Stimulated activated naive CD8-positive, alpha-beta T cell treated with anti-CD3 and anti-CD28 coated beads, Interleukin-15, Interleukin-2, amounts not matched to agents 100 U/mL and 50 U/mL, for 24 hours (primary cell): ENCODE results near the gene GRM5.
"Not testable (repeated sequence)": the region's sequence is repeated elsewhere in the genome, so short reads cannot be mapped to it uniquely, and the experiment has no call there.

Experiments used
- ATAC-seq: fragments of 150-1000 bp; cut with Tn5 transposase; one replicate; pipeline ENCODE4 v1.10.0; 2021
- DNase-seq: peaks from one replicate; pipeline ENCODE4 v3.0.0; 2021

The GRM5 gene

GRCh38 chr11:89065651-89066201 lies at the start of gene GRM5:
TSS of gene GRM5 (minus strand) at chr11:89065982. CDS start at chr11:89047872, 18,110 bp downstream.
- ATAC-seq, DNase-seq: not testable (repeated sequence)

DNA sequence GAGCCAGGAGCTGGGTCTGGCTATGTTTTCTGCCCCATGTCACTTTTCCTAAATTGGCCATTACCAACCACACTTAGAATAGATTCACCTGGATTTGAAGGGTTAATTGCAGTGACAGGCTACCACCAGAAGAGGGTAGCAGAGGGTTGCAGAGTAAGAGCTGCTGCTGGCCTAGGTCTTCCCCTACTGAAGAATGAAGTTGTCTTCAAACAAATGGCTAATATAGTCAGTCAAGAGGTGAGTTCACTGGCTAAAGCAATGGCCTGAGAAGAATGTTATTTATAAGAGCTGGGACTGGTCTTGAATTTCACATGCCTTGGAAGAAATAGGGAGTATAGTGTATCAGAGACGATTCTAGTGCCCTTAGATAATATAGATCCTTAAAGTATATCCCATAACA lies 32.2 kb upstream of the GRM5 start:
- not testable (repeated sequence) for DNase-seq, ATAC-seq

DNA sequence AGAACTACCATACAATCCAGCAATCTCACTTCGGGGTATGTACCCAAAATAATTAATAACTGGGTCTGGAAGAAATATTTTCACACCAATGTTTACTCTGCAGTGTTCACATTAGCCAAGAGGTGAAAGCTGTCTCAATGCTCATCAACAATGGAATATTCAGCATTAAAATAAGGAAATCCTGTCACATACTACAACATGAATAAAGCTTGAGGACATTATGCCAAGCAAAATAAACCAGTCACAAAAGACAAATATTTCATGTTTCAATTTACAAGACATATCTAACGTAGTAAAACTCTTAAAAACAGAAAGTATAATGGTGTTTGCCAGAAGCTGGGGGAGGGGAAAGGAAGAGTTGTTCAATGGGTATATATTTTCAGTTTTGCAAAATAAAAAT lies 28.0 kb upstream of the GRM5 start:
- ATAC-seq, DNase-seq: not testable (repeated sequence)

DNA sequence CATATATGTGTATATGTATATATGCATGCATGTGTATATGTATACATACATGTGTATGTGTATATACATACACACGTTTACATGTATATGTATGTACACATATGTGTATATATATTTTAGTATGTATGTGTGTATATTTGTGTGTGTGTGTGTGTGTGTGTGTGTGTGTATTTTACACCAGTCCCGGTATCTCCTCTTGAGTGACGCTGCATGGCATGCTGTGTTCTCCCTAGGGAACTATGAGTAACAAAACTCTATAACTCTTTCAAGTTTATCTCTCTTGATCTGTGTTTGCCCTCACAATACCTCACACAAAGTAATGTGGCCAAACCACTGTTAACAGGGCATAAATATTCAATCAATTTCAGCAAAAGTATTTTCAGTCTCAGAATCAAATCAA lies 19.2 kb upstream of the GRM5 start:
- not testable (repeated sequence) for ATAC-seq, DNase-seq

DNA sequence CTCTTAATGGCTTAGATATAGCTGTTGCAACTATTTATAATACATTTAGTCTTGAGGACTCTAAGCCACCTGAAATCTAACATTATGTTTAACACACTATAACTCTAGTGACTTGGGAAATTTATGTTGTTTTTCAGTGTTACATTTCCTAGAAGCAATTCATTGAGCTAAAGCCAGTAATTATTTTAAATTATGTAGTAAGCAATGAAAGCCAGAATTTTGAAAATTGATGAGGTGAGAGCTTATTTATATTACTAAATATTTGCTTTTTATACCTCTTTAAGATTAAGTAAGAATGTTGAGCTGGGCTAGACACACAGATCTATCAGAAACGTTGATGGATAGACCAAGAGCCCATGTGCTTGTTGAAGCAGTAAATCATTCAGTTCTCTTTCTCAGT lies 5.1 kb upstream of the GRM5 start:
- not testable (repeated sequence) for ATAC-seq, DNase-seq

DNA sequence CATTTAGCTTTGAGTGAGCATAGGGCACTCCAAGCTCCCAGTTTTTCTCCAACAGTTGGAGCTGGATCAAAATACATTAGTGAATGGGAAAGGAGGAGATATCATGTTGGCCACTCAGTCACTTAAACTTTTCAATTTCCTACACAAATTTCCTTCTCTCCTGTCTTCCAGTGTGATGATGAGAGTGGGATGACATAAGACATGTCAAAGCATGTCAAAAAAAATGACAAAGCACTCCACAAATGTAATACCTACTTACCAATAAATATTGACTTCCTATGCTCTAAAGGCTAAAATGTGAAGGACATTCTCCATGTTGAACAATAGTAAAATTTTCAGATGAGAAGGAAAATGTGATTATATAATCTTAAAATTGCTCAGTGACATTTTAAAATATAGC lies 1.5 kb upstream of the GRM5 start:
- ATAC-seq = no peak

DNA sequence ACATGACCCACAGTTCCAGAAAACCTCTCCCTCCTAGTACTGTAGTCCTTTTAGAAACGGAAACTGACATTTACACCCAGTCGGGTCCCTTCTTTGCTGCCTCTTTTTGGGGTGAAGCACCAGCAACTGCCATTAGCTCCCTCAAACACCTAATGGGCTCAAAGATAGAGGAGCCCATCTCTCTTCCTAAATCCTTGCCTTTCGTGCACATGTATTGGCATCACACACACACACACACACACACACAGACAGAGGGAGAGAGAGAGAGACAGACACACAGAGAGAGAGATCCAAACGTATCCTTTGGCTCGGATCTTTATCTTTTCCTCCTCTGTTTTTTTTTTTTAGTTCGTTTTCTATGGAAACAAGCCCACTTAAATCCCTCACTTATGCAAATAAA lies 716 bp downstream of the GRM5 start:
- no peak for ATAC-seq
- DNase-seq = no peak

More for the DNA sequence above, 1.5 kb upstream of the GRM5 start:
- no peak for DNase-seq

- not testable (repeated sequence) for DNase-seq, ATAC-seq
These were observed 2.3 kb downstream of the GRM5 start for GRCh38 chr11:89063481-89063951.

DNA sequence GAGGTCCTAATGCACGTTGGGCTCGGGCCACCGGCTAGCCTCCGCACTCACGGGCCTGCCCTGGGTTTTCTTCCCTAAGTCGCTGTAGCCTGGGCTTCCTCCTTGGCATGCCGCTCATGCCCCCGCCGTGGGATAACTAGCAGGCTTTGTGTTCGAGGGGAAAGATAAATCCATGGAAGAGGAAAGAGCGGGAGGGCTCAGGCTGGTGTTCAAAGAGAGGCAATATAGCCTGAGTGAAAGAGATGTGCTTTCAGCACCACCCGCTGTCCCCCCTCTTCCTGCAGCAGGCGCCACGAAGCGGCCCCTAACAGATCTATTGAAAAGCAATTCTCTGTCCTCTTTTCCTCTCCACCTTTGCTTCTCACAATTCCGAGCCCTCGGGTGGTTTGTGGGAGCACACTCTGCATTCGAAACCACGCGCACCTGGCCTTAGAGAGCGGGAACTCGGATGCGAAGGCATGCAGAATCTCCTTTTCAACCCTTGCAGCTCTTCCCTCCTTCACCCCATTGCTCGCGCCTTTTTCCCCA lies 2.9 kb downstream of the GRM5 start:
- DNase-seq = not testable (repeated sequence)
- ATAC-seq = peak; percentile 32

DNA sequence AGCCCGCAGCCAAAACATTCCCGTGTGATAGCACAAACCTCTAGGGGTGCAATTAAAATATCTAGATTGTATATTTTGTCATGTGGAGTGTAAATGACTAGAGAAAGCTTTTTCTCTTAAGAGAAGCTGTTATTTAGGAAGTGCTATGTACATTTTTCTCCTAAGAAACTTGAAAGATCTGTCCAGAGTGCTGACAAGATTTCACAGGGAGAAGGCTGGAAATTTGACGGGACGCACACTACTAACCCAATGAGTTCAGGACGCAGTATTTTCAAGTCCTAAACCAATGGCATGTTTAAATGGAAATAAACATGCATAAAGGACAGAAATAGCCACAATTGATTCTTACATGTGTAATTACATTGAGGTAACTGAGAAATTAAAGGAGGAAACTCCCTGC lies 3.9 kb downstream of the GRM5 start:
- not testable (repeated sequence) for DNase-seq, ATAC-seq

GRCh38 chr11:89057406-89057805 lies 8.4 kb downstream of the GRM5 start:
- ATAC-seq = not testable (repeated sequence)

DNA sequence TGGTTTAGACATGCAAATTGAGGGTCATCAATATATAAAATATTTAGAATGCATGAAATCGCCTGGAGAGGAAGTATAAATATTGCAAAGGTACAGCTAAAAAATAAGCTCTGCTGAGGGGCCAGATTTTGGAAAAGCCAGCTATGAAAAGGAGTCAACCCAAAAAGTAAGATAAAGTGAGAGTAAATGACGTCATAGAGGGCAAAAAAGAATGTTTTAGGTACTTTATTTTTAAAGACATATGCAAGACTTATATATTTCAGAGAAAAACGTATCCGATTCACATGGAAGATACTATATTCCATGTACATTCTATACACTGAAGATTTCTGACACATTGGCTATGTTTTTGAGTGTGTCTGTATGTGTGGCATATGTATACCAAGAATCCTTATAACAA lies 13.6 kb downstream of the GRM5 start:
- DNase-seq (no peak), ATAC-seq (no peak)

More at GRCh38 chr11:89057406-89057805, 8.4 kb downstream of the GRM5 start:
- DNase-seq = not testable (repeated sequence)

DNA sequence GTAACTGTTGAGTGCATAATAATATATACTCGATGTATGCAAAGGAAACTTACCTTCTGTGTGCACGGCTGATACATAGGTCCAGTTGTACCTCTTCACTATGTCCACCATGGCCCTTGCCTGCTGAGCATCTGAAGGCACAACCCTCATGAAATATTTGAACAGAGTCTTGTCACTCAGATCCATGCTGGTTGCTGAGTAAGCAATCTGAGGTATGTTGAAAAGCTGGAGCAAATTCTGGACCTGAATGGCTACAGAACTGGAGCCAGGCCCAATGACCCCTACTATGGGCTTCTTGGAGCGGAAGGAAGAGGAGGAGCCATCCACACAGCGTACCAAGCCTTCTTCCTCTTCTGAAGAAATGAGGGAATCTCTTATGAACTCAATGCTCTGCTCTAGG lies 18.6 kb downstream of the GRM5 start:
- not testable (repeated sequence) for ATAC-seq, DNase-seq

DNA sequence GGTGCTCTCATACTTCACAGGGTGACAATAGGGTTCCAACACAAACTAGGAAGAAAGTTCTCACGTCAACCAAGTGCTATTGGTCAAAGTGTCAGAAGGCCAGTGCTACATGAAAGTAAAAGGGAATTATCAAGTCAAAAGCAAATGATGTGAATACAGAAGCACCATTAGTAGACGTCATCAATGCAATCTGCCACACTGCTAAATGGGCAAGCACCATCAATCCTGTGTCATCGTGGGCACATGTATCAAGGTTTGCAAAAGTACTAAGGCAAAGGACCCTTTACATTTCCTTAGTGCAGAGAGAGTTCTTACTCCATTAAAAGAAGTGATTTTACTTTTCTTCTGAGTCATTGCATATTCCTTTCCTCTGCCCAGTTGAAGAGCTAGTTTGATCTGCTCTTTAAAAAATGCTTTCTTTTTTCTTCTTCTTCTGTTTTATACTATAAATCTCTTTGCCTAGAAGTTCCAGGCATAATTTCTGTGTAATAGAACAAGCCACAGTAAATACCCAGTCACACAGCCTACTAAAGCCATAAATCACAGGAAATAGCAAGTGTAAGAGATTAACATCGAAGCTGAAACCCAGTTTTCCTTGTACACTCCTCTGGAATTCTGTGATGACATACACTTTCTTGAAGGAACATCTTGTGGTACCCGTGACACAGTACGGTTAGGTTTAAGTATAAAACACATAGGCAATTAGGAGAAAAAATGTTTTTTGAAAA lies 21.8 kb downstream of the GRM5 start:
- DNase-seq, ATAC-seq: not testable (repeated sequence)

DNA sequence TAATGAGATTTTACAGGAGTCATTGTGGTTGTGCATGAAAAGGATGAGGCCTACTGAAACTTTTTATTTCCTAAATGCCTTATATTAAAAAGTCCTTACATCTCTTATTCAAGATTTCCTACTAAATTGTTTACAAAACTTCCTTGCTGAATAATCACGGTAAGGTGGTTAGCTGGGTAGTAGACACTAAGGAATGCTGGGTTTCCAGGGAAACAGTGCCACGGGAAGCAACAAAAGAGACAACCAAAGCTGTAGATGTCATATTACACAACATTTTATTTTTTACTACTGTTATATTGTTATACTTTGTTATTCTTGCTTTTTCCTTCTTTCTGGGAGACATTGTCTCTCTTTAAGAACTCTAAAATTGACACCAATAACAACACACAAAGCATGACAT lies 36.1 kb downstream of the GRM5 start:
- not testable (repeated sequence) for DNase-seq, ATAC-seq

GRCh38 chr11:89021339-89021738 lies 44.4 kb downstream of the GRM5 start:
- DNase-seq = no peak
- no peak for ATAC-seq

DNA sequence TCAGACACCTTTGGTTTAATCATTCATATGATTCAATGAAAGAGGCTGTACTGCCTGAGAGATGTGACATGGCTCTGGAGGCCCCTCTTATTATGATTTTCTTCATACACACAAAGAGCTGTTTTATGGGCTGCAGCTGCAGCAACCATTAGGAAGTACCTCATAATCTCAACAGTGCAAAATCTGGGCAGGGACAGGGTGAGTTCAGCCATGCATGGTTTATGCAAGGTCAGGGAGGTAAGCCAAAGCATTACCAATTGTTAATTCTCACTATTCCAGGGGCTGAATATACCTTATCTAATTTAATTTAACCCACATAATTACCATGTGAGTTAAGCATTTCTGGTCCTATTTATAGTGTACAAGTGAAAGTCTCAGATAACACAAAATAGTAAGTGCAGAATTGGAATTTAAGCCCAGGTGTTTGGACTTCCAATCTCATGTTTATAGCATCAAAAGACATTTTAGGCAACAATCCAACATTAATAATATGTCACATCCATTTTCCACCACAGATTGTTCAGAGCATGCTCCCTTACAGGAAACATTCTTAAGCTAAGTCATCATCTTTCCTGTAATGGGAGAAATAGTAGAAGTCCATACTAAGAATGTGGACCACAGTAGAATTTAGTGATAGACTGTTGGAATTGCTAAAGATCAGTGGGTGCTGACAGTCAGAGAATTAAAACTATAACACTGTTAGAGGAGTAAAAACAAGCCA lies 45.8 kb downstream of the GRM5 start:
- DNase-seq, ATAC-seq: not testable (repeated sequence)

GRCh38 chr11:89016214-89016613 lies 49.6 kb downstream of the GRM5 start:
- DNase-seq (no peak), ATAC-seq (no peak)

GRCh38 chr11:89015614-89016013 lies 50.2 kb downstream of the GRM5 start:
- ATAC-seq (no peak), DNase-seq (no peak)

GRCh38 chr11:89000852-89001251 lies 64.9 kb downstream of the GRM5 start:
- DNase-seq, ATAC-seq: not testable (repeated sequence)

GRCh38 chr11:88979641-88980040 lies 86.1 kb downstream of the GRM5 start:
- no peak for DNase-seq
- ATAC-seq = no peak

GRCh38 chr11:88978992-88979391 lies 86.8 kb downstream of the GRM5 start:
- not testable (repeated sequence) for DNase-seq, ATAC-seq
